HG03066 (cell line): Measurements from ENCODE around the gene ECSCR.
"Not testable (repeated sequence)": the region's sequence is repeated elsewhere in the genome, so short reads cannot be mapped to it uniquely, and the experiment has no call there.

Experiments used
- ATAC-seq: cut with Tn5 transposase; IDR thresholded peaks from one replicate; pipeline ENCODE4 v1.9.1; 2021; ENCODE audit warnings: low read depth; ENCODE audit not compliant: unreplicated experiment

The ECSCR gene

DNA sequence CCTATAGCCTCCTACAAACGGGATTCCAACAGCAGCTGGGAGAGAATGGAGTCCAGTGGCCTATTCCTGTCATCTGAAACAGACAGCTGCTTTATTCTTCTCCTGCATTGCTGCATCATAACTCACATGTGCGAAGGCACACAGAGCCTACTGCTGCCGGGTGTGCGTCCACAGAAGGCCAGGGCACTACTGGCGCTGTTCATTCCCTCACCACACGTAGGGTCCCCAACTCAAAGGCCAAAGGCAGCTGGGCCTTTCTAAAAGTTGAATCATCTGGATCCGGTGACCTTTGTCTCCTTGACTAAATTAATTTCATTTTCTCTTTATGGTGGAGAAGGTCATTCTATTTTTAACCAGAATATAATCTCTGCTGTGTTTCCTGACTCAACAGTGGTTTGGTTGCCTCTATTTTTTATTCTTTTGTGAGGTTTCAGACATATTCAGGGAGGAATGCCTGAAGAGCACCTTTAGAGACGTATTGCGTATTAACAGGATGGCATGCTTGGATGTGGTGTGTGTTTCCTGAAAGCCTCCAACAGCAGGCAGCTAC is 47.9 kb downstream of the ECSCR start:
- no peak for ATAC-seq

DNA sequence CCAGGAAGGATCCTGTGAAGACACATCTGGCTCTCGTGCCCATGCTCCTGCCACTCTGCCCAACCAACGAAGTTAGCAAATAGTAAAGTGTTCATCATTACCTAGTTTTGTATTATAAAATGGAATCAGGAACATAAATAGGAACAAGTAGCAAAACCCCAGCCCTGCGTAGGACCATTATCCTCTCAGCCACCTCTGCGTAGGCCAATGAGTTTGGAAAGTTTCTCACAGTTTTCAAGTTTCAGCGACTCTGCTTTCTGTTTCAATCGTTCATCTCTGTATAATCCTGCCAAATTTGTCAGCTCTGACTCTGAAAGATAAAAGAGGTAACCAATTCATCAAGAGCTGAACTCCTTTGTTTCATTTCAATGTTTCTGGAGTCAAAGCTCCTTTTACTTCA is 48.6 kb downstream of the ECSCR start:
- no peak for ATAC-seq

DNA sequence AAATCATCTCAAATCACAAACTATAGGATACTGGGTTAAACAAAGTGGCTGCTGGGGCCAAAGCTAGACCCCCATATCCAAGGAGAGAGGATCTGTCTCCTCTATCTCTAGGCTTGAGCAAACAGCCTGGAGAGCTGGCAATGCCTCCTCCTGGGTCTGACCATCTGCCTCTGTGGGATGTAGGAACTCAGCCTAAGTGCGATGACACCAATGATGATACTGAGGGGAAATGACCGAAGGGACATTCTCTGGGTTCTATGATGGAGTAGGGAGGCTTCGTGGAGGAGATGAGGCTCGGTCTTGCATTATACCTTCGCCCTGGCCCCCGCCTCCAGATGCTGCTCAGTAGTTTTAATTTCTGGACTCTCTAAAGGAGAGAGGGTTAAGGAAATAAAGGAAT is 49.4 kb downstream of the ECSCR start:
- ATAC-seq, result no peak

DNA sequence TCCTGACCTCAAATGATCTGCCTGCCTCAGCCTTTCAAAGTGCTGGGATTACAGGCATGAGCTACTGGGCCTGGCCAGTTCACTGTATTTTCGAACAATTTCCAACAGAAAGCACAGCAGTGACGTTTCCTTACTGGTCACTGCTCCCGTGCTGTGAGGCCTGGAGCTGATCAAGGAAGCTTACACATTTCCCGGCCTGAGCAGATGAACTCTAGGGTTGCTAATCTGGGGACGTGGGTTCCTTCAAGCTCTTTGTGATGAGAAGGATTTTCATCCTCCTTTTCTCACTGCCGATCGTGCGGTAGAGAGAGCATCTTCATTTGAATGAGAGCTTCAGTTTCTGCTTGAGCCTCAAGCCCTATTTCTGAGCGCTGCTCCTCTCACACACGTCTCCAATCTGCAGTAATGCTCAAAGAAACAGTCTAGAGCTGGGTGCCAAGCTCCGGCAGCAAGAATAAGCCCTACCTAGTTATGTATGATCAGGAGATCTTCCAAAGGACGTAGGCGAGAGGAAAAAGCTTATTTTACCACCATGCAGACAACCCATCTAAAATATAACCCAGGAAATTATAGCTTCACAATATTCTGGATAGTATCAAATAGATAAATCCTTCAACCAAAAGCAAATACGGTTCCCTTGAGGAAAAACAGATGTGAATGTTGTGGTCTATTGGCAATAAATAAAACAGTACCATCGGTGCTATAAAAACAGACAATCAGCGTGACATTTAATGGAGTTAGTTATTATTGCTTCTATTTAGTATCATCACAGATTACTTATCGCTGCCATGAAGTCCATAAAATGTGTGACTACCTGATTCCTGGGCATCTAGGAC is 51.3 kb downstream of the ECSCR start:
- ATAC-seq, result no peak

DNA sequence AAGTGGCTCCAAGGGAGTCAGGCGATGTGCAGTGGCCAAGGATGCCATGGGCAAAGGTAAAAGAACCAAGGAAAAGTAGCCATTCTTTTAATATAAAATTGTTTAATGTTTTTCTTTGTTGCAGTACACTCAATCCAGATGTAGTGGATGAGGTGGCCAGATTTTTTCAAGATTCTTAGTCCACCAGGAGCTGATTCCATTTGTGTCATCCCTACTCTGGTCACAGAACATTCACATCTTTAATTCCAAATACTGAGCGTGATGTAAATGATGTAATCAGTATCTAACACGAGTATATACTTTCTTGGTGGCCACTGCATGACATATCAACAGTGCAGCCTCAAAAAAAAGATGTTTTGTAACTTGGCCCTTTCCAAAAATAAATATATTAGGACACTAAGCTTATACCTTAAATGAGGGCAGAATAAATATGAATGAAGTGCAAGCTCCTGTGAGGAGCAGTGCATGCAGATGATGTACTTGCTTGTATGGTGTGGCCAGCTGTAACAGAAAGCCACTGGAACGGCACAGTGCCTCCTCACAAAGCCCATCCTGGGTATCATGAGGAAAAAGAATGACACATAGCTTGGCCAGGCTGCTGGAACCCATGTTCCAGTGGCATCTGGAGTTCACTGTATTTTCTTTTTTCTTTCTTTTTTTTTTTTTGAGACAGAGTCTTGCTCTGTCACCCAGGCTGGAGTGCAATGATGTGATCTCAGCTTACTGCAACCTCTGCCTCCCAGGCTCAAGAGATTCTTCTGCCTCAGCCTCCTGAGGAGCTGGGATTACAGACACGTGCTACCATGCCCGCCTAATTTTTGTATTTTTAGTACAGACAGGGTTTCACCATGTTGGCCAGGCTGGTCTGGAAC is 52.2 kb downstream of the ECSCR start:
- no peak for ATAC-seq

DNA sequence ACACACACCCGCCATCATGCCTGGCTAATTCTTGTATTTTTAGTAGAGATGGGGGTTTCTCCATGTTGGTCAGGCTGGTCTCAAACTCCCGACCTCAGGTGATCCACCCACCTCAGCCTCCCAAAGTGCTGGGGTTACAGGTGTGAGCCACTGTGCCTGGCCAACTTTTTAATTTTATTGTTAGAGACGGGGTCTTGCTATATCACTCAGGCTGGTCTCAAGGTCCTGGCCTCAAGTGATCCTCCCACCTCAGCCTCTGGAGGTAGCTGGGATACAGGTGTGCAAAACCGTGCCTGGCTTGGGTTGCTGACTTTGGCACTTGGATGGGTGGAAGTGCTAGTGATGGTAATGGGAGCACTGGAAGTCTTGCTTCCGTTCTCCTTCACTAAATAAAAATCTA is 53.4 kb downstream of the ECSCR start:
- ATAC-seq, result not testable (repeated sequence)

DNA sequence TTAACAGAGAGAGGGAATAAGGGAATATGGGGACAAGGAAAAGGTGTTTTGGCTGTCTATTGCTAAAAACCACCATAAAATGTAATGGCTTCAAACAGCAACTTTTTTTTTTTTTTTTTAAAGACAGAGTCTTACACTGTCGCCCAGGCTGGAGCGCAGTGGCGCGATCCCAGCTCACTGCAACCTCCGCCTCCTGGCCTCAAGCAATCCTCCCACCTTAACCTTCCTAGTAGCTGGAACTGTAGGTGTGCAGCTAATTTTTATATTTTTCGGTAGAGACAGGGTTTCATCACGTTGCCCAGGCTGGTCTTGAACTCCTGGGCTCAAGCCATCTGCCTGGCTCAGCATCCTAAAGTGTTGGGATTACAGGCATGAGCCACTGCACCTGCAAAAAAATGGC is 54.4 kb downstream of the ECSCR start:
- no peak for ATAC-seq

DNA sequence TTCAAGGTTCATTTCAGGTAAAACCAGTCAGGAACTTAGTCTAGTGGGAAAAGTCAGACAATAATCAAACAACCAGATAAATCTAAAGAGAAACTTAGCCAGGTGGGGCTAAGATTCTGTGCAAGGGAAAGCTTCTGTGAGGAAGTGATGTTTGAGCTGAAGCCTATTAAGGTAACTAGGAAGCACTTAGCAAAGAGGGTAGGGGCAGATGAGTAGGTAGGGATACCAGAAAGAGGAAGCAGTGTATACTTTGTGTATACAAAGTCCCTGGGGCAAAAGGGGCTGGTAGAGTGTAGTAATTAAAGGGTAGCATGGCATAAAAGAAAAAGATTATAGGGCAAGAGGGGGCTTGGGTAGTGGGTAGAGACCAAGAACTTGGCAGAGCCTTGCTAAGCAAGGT is 55.0 kb downstream of the ECSCR start:
- ATAC-seq, result no peak

DNA sequence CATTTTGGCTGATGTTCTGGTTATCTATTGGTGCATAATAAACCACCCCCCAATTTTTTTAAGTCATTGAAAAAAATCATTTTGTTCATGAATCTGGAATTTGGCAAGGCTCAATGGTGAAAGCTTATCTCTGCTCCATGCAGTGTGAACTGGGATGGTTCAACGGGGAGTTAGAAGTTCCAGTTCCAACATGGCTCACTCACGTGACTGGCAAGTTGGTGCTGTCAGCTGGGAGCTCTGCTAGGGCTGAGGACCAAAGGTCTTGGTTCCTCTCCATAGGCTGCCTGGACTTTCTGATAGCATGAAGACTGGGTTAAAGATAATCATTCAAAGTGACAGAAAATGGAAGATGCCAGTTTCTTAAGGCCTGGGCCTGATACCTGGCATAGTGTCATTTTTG is 55.6 kb downstream of the ECSCR start:
- no peak for ATAC-seq

DNA sequence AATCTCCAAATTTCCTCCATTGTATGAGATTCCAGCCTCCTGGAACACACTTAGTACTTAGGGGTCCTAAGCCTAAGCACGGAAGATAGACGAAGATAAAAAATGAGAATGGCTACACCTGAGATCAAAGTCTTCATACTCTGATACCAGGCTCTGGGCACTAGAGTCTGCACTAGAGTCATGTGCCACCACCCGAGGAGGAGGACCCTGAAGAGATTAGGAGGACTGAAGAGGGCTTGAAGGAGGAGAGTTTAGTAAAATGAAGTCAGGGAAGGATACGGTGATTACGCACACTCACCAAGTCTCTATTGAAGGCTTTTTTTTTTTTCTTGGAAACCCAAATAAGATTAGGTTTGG is 58.1 kb downstream of the ECSCR start:
- no peak for ATAC-seq

DNA sequence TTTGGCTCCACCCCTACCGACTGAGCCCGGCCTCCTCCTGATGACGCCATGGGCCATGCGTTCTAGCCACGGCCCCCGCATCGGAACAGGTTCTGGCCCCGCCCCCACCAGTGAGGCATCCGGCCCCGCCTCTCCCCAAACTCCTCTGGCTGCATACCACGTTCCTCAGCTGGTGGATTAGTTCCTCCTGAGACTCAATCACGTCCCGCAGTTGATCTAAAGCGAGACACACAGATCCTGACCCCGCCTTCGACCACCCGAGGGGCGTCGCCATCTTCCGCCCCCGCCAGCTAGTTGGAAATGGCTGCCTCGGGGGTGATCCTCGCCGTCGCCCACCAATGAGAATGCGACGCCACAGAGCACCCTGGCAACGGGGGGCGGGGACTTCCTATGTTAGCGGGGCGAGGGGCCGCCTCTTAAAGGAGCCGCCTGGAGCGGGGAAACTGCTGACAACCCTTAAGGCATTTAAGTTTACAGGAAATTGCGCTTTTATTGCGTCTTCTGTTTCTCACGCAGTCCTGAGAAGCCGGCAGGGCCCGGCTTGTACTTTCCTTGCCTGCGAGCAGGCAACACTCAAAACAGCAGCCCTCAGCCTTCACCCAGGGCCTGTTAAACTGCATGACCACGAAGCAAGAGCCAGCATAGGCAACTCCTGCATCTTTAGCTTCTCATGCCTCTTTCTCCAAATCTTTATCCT is 58.6 kb downstream of the ECSCR start, which contains the start of gene SPATA24:
Gene SPATA24, minus strand, starts transcription at position 303 of the 697 bp plus-strand sequence. Its CDS starts 29 bp downstream, at position 274.
- peak; percentile 81 for ATAC-seq

DNA sequence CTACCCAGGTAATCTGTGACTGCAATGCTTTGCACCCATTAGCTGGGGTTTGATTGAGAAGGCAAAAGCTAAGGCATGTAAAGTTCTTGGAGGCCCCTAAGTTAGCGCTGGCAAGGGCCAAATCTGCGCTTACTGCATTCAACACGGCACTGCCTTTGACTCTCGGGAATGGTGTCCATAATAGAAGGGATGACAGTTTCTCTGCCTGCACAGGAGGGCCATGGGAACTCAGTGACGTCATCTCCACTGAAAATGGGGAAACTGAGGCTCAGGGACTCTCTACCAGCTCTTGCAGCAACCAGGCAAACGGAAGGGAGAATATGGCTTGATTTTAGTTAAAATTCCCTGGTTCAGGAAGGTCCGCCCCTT is 59.1 kb downstream of the ECSCR start:
- no peak for ATAC-seq

DNA sequence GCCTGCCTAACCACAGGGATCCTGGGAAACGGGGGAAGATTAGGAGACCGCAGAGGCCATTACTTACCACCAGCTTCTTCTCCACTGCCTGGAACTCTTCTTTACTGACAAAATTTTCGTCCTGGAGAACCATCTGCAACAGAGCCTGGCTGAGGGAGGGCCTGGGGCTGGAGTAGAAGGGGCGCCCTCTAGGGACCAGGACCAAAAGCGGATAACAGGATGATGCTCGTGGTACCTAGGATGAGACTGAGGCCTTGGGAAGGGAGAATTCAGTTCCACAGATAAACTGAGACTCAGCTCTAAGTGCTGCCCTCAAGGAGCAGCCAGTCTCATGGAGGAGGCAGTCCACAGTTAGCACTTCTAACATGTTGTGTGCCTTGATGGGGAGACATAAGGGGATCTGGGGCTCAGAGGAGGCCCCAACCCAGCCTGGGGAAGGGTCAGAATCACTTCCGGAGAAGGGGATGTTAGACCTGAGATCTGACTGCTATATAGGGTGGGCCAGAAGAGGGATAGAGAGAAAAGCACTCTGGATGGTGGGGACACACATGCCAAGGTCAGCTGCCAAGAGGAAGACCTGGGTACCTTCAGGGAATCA is 59.9 kb downstream of the ECSCR start:
- ATAC-seq, result no peak

DNA sequence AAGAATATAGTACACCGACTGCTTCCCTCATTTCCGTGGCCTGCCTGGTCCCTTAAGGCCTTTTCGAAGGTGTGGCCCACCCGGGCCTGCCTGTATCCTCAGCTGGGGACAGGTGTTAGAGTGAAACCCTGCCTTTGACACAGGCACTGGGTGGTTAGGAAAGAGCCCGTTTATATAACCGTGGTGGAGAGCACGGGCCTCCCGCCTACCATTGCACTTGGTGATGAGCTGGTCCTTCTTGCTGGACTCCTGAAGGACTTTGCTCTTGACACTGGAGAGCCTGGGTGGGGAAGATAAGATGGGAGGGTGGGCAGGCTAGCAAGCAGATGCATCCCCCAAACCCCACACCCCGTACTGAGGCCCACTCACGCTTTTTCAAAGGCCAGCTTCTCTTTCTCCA is 61.0 kb downstream of the ECSCR start:
- no peak for ATAC-seq

DNA sequence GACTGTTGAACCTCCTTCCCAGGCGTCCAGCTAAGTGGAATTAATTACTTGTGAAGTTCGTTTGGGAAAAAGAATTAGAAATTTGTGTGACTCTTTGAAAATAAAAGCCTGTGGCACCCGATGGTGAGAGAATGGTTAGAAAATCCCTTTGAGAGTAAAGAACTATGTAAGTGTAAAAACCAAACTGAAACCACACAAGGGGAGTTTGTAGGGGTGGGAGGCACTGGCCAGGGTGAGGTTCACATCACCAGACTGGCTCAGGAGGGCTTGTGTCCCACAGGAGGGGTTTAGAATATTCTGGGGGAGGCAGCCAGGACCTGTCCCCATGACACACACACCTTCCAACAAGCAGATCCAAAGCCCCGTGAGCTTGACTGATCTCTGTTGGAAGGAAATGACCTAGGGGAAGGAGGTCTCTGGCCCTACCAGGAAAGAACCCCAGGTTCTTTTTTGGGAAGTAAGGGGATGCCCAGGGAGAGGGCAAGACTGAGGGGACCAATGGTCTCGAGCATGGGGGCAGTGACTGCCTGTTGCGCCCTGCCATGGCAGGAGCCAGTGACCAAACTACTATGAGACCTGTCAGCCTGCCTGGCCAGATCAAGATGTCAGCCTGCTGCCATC is 62.9 kb downstream of the ECSCR start:
- peak; percentile 32 for ATAC-seq
